ENCODE results near the gene TNPO1.

TNPO1 gene

DNA sequence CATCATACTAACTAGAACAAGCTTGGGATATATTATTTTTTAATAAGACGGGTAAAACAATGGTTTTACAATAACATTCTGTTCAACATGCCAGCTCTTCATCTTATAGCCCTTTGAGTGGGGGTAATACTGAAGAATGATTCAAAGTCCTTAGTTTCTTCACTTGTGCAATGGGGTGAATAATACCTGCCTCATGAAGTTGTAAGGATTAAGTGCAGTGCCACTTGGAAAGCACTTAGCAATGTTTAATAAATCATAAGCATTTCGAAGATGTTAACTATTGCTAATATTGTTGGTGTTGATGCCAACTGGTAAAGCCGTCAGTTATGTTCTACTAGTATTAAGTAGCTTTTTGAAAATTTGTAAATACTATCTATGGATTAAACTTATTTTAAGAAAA, 38.0 kb downstream of the TNPO1 start:
- no peaks in the 10 kb centered on the region for H3K9me3 ChIP-seq (ENCODE audit: insufficient read depth, low read depth, low read length)
- H3K36me3 ChIP-seq (ENCODE audit: insufficient read depth, low read depth, low read length) = peaks cover 89% of the 10 kb centered on the region
- peaks cover 9% of the 10 kb centered on the region; the same call in 1 of the 2 replicates for H3K4me1 ChIP-seq (ENCODE audit: insufficient read depth, low read length)
- H3K27me3 ChIP-seq (ENCODE audit: insufficient read depth, low read length) = no peaks in the 10 kb centered on the region
- no peak overlapping the region for H3K4me3 ChIP-seq (ENCODE audit: low read length)
- H3K9ac ChIP-seq (ENCODE audit: low read depth, low read length) = no peak overlapping the region
- no peak overlapping the region for H3K27ac ChIP-seq (ENCODE audit: low read length)

DNA sequence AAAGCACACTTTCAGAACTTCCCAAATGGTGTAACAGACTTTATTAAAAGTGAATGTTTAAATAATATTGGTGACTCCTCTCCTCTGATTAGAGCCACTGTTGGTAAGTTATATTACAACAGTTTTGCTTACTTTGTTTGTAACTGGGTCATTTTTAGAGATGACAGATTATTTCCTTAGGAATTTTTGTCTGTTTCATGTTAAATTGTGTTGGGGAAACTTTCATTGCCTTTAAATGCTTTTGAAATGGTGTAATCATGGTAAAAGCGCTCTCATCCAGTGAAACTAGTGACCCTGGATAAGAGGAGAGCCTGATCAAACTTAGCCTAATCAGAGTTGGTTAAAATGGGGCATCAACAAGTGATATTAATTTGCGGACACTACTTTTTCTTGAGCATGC, 39.4 kb downstream of the TNPO1 start:
- H3K4me1 ChIP-seq (ENCODE audit: insufficient read depth, low read length) = no peaks in the 10 kb centered on the region
- no peak overlapping the region for H3K4me3 ChIP-seq (ENCODE audit: low read length)
- H3K9me3 ChIP-seq (ENCODE audit: insufficient read depth, low read depth, low read length) = no peaks in the 10 kb centered on the region
- H3K36me3 ChIP-seq (ENCODE audit: insufficient read depth, low read depth, low read length) = peaks cover 93% of the 10 kb centered on the region
- H3K27ac ChIP-seq (ENCODE audit: low read length) = no peak overlapping the region
- no peaks in the 10 kb centered on the region for H3K27me3 ChIP-seq (ENCODE audit: insufficient read depth, low read length)
- no peak overlapping the region for H3K9ac ChIP-seq (ENCODE audit: low read depth, low read length)

DNA sequence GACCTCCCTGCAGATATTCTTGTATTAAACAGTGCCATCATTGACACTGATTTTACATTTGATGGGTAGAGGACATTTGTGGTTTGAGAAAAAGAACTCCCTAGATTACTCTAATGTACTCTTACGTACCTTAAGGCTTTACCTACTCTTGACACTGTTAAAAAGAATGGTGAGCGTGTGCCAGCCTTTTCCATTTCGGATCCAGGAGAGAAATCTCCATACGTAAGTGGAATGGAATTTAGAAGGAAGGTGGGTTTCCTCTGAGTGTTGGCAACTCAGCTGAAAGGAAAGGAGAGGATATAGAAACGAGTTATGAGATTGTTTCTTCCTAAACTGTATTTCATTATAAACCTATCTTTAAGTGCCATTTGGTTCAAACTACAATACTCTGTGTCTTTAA, 40.9 kb downstream of the TNPO1 start:
- H3K27ac ChIP-seq (ENCODE audit: low read length) = no peak overlapping the region
- H3K4me1 ChIP-seq (ENCODE audit: insufficient read depth, low read length) = no peaks in the 10 kb centered on the region
- H3K9ac ChIP-seq (ENCODE audit: low read depth, low read length) = no peak overlapping the region
- no peak overlapping the region for H3K4me3 ChIP-seq (ENCODE audit: low read length)
- H3K36me3 ChIP-seq (ENCODE audit: insufficient read depth, low read depth, low read length) = peaks cover 93% of the 10 kb centered on the region
- no peaks in the 10 kb centered on the region for H3K27me3 ChIP-seq (ENCODE audit: insufficient read depth, low read length)
- no peaks in the 10 kb centered on the region for H3K9me3 ChIP-seq (ENCODE audit: insufficient read depth, low read depth, low read length)

DNA sequence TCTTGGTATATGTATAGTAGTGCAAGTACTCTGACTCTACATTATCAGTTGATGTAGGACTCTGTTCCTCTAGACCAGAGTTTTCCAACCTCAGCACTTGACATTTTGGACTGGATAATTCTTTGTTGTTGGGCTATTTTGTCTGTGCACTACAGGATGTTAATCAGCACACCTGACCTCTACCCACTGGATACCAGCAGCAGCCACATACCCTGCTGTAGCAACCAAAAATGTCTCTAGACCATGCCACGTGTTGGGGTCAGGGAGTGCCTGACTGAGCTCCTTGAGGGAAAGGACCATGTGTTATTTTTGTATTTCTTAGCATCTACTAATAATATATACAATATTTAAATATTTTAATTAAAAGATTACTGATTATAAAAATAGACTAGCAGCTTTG, 42.7 kb downstream of the TNPO1 start:
- peaks cover 93% of the 10 kb centered on the region for H3K36me3 ChIP-seq (ENCODE audit: insufficient read depth, low read depth, low read length)

DNA sequence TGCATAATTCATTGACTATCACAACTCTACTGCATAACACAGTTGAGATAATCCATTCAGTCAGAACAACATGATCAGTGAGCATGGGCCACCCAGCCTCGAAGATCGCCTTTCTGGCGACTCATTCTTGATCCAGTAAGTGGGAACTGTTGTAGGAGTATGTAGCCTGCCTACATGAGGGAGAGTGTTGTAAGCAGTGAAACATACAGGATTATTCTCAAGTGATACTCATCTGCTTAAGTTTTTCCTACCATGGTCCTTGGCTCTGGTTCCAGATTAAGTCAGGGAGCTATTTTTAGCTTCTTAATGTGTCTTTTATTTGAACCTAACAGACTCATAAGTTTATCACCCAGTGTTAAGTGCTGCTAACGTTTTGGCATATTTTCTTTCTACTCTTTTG, 44.0 kb downstream of the TNPO1 start:
- Histone ChIP-seq H3K9ac (ENCODE audit: low read depth, low read length) (no peak overlapping the region), H3K4me3 (ENCODE audit: low read length) (no peak overlapping the region), H3K9me3 (ENCODE audit: insufficient read depth, low read depth, low read length) (no peaks in the 10 kb centered on the region), H3K36me3 (ENCODE audit: insufficient read depth, low read depth, low read length) (peaks cover 93% of the 10 kb centered on the region), H3K4me1 (ENCODE audit: insufficient read depth, low read length) (no peaks in the 10 kb centered on the region), H3K27ac (ENCODE audit: low read length) (no peak overlapping the region), H3K27me3 (ENCODE audit: insufficient read depth, low read length) (no peaks in the 10 kb centered on the region)

More for the DNA sequence above, 42.7 kb downstream of the TNPO1 start:
- Histone ChIP-seq H3K9ac (ENCODE audit: low read depth, low read length) (no peak overlapping the region), H3K27me3 (ENCODE audit: insufficient read depth, low read length) (no peaks in the 10 kb centered on the region), H3K9me3 (ENCODE audit: insufficient read depth, low read depth, low read length) (no peaks in the 10 kb centered on the region), H3K4me3 (ENCODE audit: low read length) (no peak overlapping the region), H3K27ac (ENCODE audit: low read length) (no peak overlapping the region), H3K4me1 (ENCODE audit: insufficient read depth, low read length) (no peaks in the 10 kb centered on the region)

DNA sequence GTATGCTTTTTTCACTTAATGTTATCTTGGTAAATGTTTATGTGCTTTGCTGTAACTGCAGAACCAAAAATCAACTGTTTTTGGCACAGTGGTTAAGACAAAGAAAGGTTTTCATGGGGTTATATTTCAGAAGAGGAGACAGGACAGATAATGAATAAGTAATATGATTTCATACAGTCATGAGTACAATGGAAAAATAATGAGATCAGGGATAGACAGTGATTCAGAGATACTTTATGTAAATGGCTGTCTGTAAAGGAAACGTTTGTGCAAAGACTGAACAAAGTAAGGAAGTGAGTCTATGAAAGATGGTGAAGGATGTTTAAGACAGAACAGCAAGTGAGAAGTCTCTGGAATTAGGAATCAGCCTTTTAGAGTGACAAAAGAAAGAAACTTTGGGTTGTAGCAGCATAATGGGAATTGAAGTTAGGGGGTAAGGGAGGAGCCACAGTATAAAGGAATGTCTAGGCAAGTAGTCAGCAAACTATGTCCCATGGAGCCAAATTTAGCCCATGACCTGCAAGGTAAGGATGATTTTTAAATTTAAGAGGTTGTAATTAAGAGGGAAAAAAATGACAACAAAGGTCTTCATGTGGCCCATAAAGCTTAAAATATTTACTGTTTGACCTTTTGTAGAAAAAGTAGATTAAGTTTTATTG, 55.0 kb downstream of the TNPO1 start:
- Histone ChIP-seq H3K27me3 (ENCODE audit: insufficient read depth, low read length) (no peaks in the 10 kb centered on the region), H3K4me1 (ENCODE audit: insufficient read depth, low read length) (no peaks in the 10 kb centered on the region), H3K36me3 (ENCODE audit: insufficient read depth, low read depth, low read length) (peaks cover 97% of the 10 kb centered on the region), H3K27ac (ENCODE audit: low read length) (no peak overlapping the region), H3K9me3 (ENCODE audit: insufficient read depth, low read depth, low read length) (no peaks in the 10 kb centered on the region), H3K4me3 (ENCODE audit: low read length) (no peak overlapping the region), H3K9ac (ENCODE audit: low read depth, low read length) (no peak overlapping the region)

DNA sequence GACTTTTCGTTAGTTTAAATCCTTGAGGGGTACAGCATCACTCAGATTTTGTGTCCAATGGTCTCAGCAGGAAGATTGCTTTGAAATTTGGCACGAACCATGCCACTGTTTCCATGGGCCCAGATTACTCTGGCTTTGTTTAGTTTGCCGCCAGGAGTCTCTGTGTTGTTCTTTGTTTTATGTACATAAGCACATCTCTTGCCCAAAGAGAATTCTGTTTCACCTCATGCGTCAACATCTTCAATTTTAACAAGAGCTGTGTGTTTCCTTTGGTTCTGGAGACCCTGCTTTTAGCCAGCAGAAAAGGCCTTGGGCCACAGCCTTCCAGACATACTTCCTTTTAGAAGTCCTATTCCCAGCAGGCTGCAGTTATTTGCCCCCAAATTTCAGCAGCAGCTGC, 62.4 kb downstream of the TNPO1 start:
- Histone ChIP-seq H3K4me3 (ENCODE audit: low read length) (no peak overlapping the region), H3K27ac (ENCODE audit: low read length) (no peak overlapping the region), H3K4me1 (ENCODE audit: insufficient read depth, low read length) (no peaks in the 10 kb centered on the region), H3K9me3 (ENCODE audit: insufficient read depth, low read depth, low read length) (no peaks in the 10 kb centered on the region), H3K9ac (ENCODE audit: low read depth, low read length) (no peak overlapping the region), H3K27me3 (ENCODE audit: insufficient read depth, low read length) (no peaks in the 10 kb centered on the region), H3K36me3 (ENCODE audit: insufficient read depth, low read depth, low read length) (peaks cover 100% of the 10 kb centered on the region)

DNA sequence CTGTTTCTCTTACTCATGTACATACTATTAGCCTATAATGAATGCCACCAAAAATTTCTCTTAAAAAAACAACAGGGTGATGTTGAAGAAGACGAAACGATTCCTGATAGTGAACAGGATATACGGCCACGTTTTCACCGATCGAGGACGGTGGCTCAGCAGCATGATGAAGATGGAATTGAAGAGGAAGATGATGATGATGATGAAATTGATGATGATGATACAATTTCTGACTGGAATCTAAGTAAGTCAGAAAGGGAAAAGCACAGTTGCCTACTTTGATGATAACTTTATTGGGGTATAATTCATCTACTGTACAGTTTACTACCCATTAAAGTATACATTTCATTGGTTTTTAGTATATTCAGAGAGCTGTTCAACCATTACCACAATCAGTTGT, 66.5 kb downstream of the TNPO1 start:
- no peaks in the 10 kb centered on the region for H3K27me3 ChIP-seq (ENCODE audit: insufficient read depth, low read length)
- no peak overlapping the region for H3K9ac ChIP-seq (ENCODE audit: low read depth, low read length)
- peaks cover 99% of the 10 kb centered on the region for H3K36me3 ChIP-seq (ENCODE audit: insufficient read depth, low read depth, low read length)
- no peak overlapping the region for H3K27ac ChIP-seq (ENCODE audit: low read length)
- no peaks in the 10 kb centered on the region for H3K9me3 ChIP-seq (ENCODE audit: insufficient read depth, low read depth, low read length)
- H3K4me1 ChIP-seq (ENCODE audit: insufficient read depth, low read length) = no peaks in the 10 kb centered on the region
- H3K4me3 ChIP-seq (ENCODE audit: low read length) = no peak overlapping the region

DNA sequence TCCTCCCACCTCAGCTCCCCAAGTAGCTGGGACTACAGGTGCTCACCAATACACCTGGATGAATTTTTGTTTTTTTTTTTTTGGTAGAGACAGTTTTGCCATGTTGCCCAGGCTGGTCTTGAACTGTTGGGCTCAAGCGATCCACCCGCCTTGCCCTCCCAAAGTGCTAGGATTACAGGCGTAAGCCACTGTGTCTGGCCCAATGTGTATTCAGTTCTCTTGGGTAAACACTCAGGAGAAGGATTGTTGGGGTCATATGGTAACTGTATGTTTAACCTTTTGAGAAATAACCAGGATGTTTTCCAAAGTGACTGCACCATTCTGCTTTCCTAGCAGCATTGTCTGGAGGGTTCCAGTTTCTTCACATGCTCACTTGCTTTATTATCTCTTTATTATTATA, 67.4 kb downstream of the TNPO1 start:
- Histone ChIP-seq H3K36me3 (ENCODE audit: insufficient read depth, low read depth, low read length) (peaks cover 99% of the 10 kb centered on the region), H3K9ac (ENCODE audit: low read depth, low read length) (no peak overlapping the region), H3K27ac (ENCODE audit: low read length) (no peak overlapping the region), H3K27me3 (ENCODE audit: insufficient read depth, low read length) (no peaks in the 10 kb centered on the region), H3K4me3 (ENCODE audit: low read length) (no peak overlapping the region), H3K9me3 (ENCODE audit: insufficient read depth, low read depth, low read length) (no peaks in the 10 kb centered on the region), H3K4me1 (ENCODE audit: insufficient read depth, low read length) (no peaks in the 10 kb centered on the region)

DNA sequence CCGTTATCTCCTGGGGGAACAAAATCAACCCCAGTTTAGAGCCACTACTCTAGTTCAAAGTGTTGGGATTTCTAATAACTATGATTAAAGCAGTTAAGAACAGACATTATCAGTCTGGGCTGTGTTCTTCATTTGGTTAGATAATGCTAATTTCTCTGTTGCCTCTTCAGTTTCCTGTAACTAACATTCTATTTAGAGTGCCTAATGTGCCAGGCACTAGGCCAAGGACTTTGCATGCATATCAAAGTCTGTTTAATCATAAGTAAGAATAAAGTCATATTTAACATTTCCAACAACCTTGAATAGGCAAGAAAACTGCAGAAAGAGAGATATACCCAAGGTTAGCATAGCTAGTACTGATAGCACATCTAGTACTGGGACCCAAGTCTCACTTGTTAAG, 68.4 kb downstream of the TNPO1 start:
- Histone ChIP-seq H3K36me3 (ENCODE audit: insufficient read depth, low read depth, low read length) (peaks cover 99% of the 10 kb centered on the region), H3K4me3 (ENCODE audit: low read length) (no peak overlapping the region), H3K4me1 (ENCODE audit: insufficient read depth, low read length) (no peaks in the 10 kb centered on the region), H3K9me3 (ENCODE audit: insufficient read depth, low read depth, low read length) (no peaks in the 10 kb centered on the region), H3K27ac (ENCODE audit: low read length) (no peak overlapping the region), H3K27me3 (ENCODE audit: insufficient read depth, low read length) (no peaks in the 10 kb centered on the region), H3K9ac (ENCODE audit: low read depth, low read length) (no peak overlapping the region)

DNA sequence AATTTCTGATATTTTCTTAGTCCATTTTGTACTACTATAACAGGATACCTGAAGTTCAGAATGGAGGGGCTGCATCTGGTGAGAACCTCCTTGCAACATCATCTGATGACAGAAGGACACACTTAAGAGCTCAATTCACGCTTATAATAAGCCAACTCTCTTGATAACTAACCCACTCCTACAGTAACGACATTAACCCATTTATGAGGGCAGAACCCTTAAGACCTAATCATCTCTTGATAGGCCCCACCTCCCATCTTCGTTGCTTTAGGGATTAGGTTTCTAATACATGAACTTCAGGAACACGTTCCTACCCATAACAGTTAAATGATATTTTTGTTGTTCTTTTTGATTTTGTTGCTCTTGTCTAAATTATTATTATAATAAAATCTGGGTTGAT, 69.4 kb downstream of the TNPO1 start:
- Histone ChIP-seq H3K4me3 (ENCODE audit: low read length) (no peak overlapping the region), H3K36me3 (ENCODE audit: insufficient read depth, low read depth, low read length) (peaks cover 99% of the 10 kb centered on the region), H3K9me3 (ENCODE audit: insufficient read depth, low read depth, low read length) (no peaks in the 10 kb centered on the region), H3K27me3 (ENCODE audit: insufficient read depth, low read length) (no peaks in the 10 kb centered on the region), H3K9ac (ENCODE audit: low read depth, low read length) (no peak overlapping the region), H3K4me1 (ENCODE audit: insufficient read depth, low read length) (no peaks in the 10 kb centered on the region), H3K27ac (ENCODE audit: low read length) (no peak overlapping the region)

DNA sequence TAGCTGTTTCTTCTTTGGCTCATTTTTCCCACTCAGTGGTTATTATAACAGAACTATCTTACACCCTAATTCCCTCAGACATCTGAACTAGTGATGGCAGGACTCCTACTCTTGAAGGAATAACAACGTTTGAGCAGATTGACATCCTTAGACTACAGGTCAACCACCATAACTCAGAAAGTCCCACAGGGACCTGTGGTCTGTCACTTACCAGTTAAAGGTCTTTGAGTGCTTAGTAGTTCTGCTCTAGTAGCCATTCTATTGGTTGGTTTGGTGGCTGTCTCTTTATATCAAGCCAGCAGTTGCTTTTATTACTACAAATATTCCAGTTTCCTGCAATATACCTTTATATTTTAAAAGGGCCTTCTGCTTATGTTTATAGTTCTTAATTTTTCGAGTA, 72.1 kb downstream of the TNPO1 start:
- peaks cover 99% of the 10 kb centered on the region for H3K36me3 ChIP-seq (ENCODE audit: insufficient read depth, low read depth, low read length)

More for the DNA sequence above, 72.1 kb downstream of the TNPO1 start:
- H3K4me1 ChIP-seq (ENCODE audit: insufficient read depth, low read length) = no peaks in the 10 kb centered on the region
- no peaks in the 10 kb centered on the region for H3K9me3 ChIP-seq (ENCODE audit: insufficient read depth, low read depth, low read length)
- no peak overlapping the region for H3K27ac ChIP-seq (ENCODE audit: low read length)
- H3K27me3 ChIP-seq (ENCODE audit: insufficient read depth, low read length) = no peaks in the 10 kb centered on the region
- H3K4me3 ChIP-seq (ENCODE audit: low read length) = no peak overlapping the region
- H3K9ac ChIP-seq (ENCODE audit: low read depth, low read length) = no peak overlapping the region

All from iPS-20b (cell line).